ENCODE measurements around the gene BMP8A.

The BMP8A gene

GRCh38 chr1:39573736-39574624 is 82.5 kb downstream of the BMP8A start:
- DNase-seq, result peak; percentile 64
- Histone ChIP-seq H2BK5ac (ENCODE audit: low read depth, low read length, poor library complexity, severe bottlenecking) (no peak overlapping the region), H3K9me3 (ENCODE audit: control insufficient read depth, low read length) (no peaks in the 10 kb centered on the region), H4K8ac (ENCODE audit: low read length) (no peak overlapping the region), H2BK12ac (ENCODE audit: low read length in 2 of 2) (no peak overlapping the region), H3K4ac (ENCODE audit: low read depth in 1 of 2, low read length in 2 of 2) (no peak overlapping the region), H2AK5ac (ENCODE audit: low read length, severe bottlenecking) (no peak overlapping the region), H3K14ac (ENCODE audit: low read length in 2 of 2) (peak overlapping the region in 1 of 2 experiments; percentile 53), H3K9ac (ENCODE audit: low read length) (peak overlapping the region; percentile 97), H3K4me2 (ENCODE audit: low read length, poor library complexity, severe bottlenecking) (peak overlapping the region; percentile 76), H4K91ac (ENCODE audit: low read length) (no peak overlapping the region), H3K4me1 (ENCODE audit: control insufficient read depth, insufficient read depth, low read depth, low read length) (peaks cover 21% of the 10 kb centered on the region), H2BK15ac (ENCODE audit: low read depth, poor library complexity, severe bottlenecking) (no peak overlapping the region), H3K4me3 (ENCODE audit: insufficient read depth in 1 of 2, low read depth in 1 of 2, low read length in 2 of 2) (peak overlapping the region in 1 of 2 experiments; percentile 88), H3K23ac (ENCODE audit: low read length in 2 of 2) (no peak overlapping the region), H3K27ac (ENCODE audit: low read length, poor library complexity, severe bottlenecking) (no peak overlapping the region), H3K36me3 (ENCODE audit: control insufficient read depth in 1 of 2, insufficient read depth in 2 of 2, low read depth in 1 of 2, low read length in 2 of 2) (peaks cover 41 to 57% of the 10 kb centered on the region in 2 experiments), H3K79me1 (replicated peaks; ENCODE audit: low read length, poor library complexity, severe bottlenecking) (peaks cover 17% of the 10 kb centered on the region), H3K27me3 (ENCODE audit: control insufficient read depth in 1 of 2, insufficient read depth in 1 of 2, low read length in 2 of 2) (no peaks in the 10 kb centered on the region), H3K18ac (ENCODE audit: low read depth in 1 of 2, low read length in 2 of 2) (no peak overlapping the region), H2AFZ (ENCODE audit: low read depth, low read length) (no peak overlapping the region), H2BK120ac (ENCODE audit: low read depth, low read length) (no peak overlapping the region)
- 58% methylated on average over 8 of the region's 12 CpGs for WGBS

- no peak overlapping the region for H2BK5ac ChIP-seq (ENCODE audit: low read depth, low read length, poor library complexity, severe bottlenecking)
- no peak overlapping the region for H3K4ac ChIP-seq (ENCODE audit: low read depth in 1 of 2, low read length in 2 of 2)
- no peak overlapping the region for H2BK120ac ChIP-seq (ENCODE audit: low read depth, low read length)
- H2BK12ac ChIP-seq (ENCODE audit: low read length in 2 of 2), result no peak overlapping the region
- H2AK5ac ChIP-seq (ENCODE audit: low read length, severe bottlenecking), result no peak overlapping the region
- H2BK15ac ChIP-seq (ENCODE audit: low read depth, poor library complexity, severe bottlenecking), result no peak overlapping the region
- no peak overlapping the region for H4K8ac ChIP-seq (ENCODE audit: low read length)
- H3K23ac ChIP-seq (ENCODE audit: low read length in 2 of 2), result no peak overlapping the region
- H3K4me2 ChIP-seq (ENCODE audit: low read length, poor library complexity, severe bottlenecking), result peak overlapping the region; percentile 76
- peaks cover 21% of the 10 kb centered on the region for H3K4me1 ChIP-seq (ENCODE audit: control insufficient read depth, insufficient read depth, low read depth, low read length)
- no peak overlapping the region for H2AFZ ChIP-seq (ENCODE audit: low read depth, low read length)
- 28% methylated on average over 4 of the region's 5 CpGs for WGBS
- peak overlapping the region; percentile 97 for H3K9ac ChIP-seq (ENCODE audit: low read length)
- no peak overlapping the region for H3K27ac ChIP-seq (ENCODE audit: low read length, poor library complexity, severe bottlenecking)
- H3K79me1 ChIP-seq (replicated peaks; ENCODE audit: low read length, poor library complexity, severe bottlenecking), result peaks cover 11% of the 10 kb centered on the region
- peaks cover 35 to 50% of the 10 kb centered on the region in 2 experiments for H3K36me3 ChIP-seq (ENCODE audit: control insufficient read depth in 1 of 2, insufficient read depth in 2 of 2, low read depth in 1 of 2, low read length in 2 of 2)
- peak overlapping the region in 1 of 2 experiments; percentile 88 for H3K4me3 ChIP-seq (ENCODE audit: insufficient read depth in 1 of 2, low read depth in 1 of 2, low read length in 2 of 2)
- H3K14ac ChIP-seq (ENCODE audit: low read length in 2 of 2), result no peak overlapping the region
- H3K9me3 ChIP-seq (ENCODE audit: control insufficient read depth, low read length), result no peaks in the 10 kb centered on the region
- no peak for DNase-seq
- no peaks in the 10 kb centered on the region for H3K27me3 ChIP-seq (ENCODE audit: control insufficient read depth in 1 of 2, insufficient read depth in 1 of 2, low read length in 2 of 2)
- no peak overlapping the region for H3K18ac ChIP-seq (ENCODE audit: low read depth in 1 of 2, low read length in 2 of 2)
- no peak overlapping the region for H4K91ac ChIP-seq (ENCODE audit: low read length)
Observed at GRCh38 chr1:39574646-39575045, 83.2 kb downstream of the BMP8A start.

Small RNA genes lying within 50 kb of the gene (small RNA-seq; reads per million reads assigned to genes)
- gene SNORA55 (ENCODE audit: low read depth), result 2.6 reads per million
